ENCODE measurements around the gene ATP1A2. TPM values are rescaled to one million over a fixed set of nuclear protein-coding genes. Genes with fewer than 3 reads are reported as not detected.

Gene ATP1A2
- total RNA-seq, 4 donors from 2014 or later, result 1.1 to 5.8 (median 5.0) TPM

- 96 to 100% methylated on average over 1 of the region's 1 CpG for WGBS, 2 donors
- DNase-seq (ENCODE audit: low spot score in 2 of 2), result no peak
- H3K4me3 ChIP-seq (ENCODE audit: low read depth, poor library complexity, severe bottlenecking), result no peak overlapping the region
- TF ChIP-seq CTCF (IDR thresholded peaks at IDR 0.05), result no peak
- no peak for TF ChIP-seq POLR2A (IDR thresholded peaks at IDR 0.05)
- intact Hi-C loops (cut with DNase I; ENCODE audit: low total_unique reads), result no loop called here
Observed at GRCh38 chr1:160130939-160131338, 15.4 kb downstream of the ATP1A2 start.

GRCh38 chr1:160131803-160132565 is 16.4 kb downstream of the ATP1A2 start:
- 61 to 82% methylated on average over 8 of the region's 8 CpGs for WGBS, 2 donors
- DNase-seq (ENCODE audit: low spot score in 2 of 2), result no peak
- intact Hi-C loops (cut with DNase I; ENCODE audit: low total_unique reads), result no loop called here
- TF ChIP-seq POLR2A (IDR thresholded peaks at IDR 0.05) (no peak), CTCF (IDR thresholded peaks at IDR 0.05) (no peak)
- H3K4me3 ChIP-seq (ENCODE audit: low read depth, poor library complexity, severe bottlenecking), result no peak overlapping the region

GRCh38 chr1:160133990-160134770 is 18.6 kb downstream of the ATP1A2 start:
- intact Hi-C loops (cut with DNase I; ENCODE audit: low total_unique reads), result no loop called here
- no peak for TF ChIP-seq POLR2A (IDR thresholded peaks at IDR 0.05)
- no peak for TF ChIP-seq CTCF (IDR thresholded peaks at IDR 0.05)
- 86 to 88% methylated on average over 9 of the region's 9 CpGs for WGBS, 2 donors
- H3K4me3 ChIP-seq (ENCODE audit: low read depth, poor library complexity, severe bottlenecking), result no peak overlapping the region
- DNase-seq (ENCODE audit: low spot score in 2 of 2), result no peak

- no peak for DNase-seq (ENCODE audit: low spot score in 2 of 2)
- TF ChIP-seq CTCF (IDR thresholded peaks at IDR 0.05) (no peak), POLR2A (IDR thresholded peaks at IDR 0.05) (no peak)
- intact Hi-C loops (cut with DNase I; ENCODE audit: low total_unique reads), result no loop called here
- H3K4me3 ChIP-seq (ENCODE audit: low read depth, poor library complexity, severe bottlenecking), result no peak overlapping the region
- 86% methylated on average over 20 of the region's 20 CpGs for WGBS, 2 donors
Observed at GRCh38 chr1:160134791-160135572, 19.4 kb downstream of the ATP1A2 start.

- TF ChIP-seq POLR2A (IDR thresholded peaks at IDR 0.05) (no peak), CTCF (IDR thresholded peaks at IDR 0.05) (no peak)
- H3K4me3 ChIP-seq (ENCODE audit: low read depth, poor library complexity, severe bottlenecking), result no peak overlapping the region
- peak in 1 of 2 donors; percentile 72 for DNase-seq (ENCODE audit: low spot score in 2 of 2)
- 90 to 92% methylated on average over 22 of the region's 22 CpGs for WGBS, 2 donors
- intact Hi-C loops (cut with DNase I; ENCODE audit: low total_unique reads), result no loop called here
Observed at GRCh38 chr1:160136121-160136925, 20.8 kb downstream of the ATP1A2 start.
